Iris pigment epithelial cell (primary cell): Measurements from ENCODE around the gene TMEM176B.

ENCODE experiments used
- DNase-seq: peaks from one replicate; pipeline ENCODE4 v3.0.0-alpha.2; 2011; ENCODE audit warnings: low read depth

Gene TMEM176B

GRCh38 chr7:150799741-150800580 is at the start of gene TMEM176B:
TMEM176B (minus strand) TSS chr7:150800364; CDS start chr7:150796569, 3,795 bp downstream.
- DNase-seq, result no peak

GRCh38 chr7:150849204-150849775 is 49.1 kb upstream of the TMEM176B start:
- DNase-seq, result no peak

DNA sequence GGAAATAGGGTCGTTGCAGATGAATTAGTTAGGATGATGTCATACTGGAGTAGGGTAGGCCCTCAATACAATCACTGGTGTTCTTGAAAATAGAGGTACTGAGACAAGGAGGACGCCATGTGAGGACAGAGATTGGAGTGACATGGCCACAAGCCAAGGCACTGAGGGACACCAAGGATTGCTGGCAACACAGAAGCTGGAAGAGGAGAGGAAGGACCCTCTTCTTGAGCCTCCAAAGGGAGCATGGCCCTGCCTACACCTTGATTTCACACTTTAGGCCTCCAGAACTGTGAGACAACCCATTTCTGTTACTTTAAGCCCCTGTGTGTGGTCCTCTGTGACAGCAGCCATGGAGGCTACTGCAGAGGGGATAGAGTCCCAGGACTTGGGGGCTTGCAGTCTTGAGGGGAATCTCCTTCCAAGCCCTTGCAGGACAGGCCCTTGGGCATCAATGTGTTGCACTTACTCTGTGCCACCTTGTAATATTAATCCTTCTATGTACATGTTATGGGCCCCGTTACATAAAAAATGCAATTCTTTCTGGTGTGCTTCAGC is 48.5 kb upstream of the TMEM176B start:
- DNase-seq, result no peak

GRCh38 chr7:150848111-150848510 is 47.9 kb upstream of the TMEM176B start:
- DNase-seq, result no peak

GRCh38 chr7:150847536-150847935 is 47.4 kb upstream of the TMEM176B start:
- no peak for DNase-seq

GRCh38 chr7:150846291-150847115 is 46.3 kb upstream of the TMEM176B start:
- no peak for DNase-seq

DNA sequence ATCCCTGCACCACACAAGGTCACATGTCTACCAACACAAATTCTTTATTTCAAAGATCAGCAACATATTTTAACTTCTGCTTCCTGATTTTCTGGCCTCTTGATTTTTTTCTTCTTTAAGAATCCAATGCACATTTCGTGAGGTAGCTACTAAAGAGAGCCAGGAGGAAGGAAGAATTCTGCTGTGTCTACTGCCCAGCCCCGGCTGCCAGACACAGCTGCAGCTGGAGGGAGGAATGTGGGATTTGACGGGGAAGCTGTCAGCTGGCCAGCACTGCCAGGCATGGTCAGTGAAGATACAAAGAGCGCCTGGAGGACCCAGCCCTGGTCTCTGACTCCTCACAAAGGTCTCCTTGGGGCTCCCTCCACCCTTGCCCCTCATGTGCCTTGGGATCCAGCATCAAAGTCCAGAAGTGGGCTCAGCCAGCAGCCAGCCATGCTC is 45.3 kb upstream of the TMEM176B start:
- no peak for DNase-seq

GRCh38 chr7:150842716-150843115 is 42.6 kb upstream of the TMEM176B start:
- DNase-seq, result no peak

- DNase-seq, result no peak
Measured at GRCh38 chr7:150842018-150842417, 41.9 kb upstream of the TMEM176B start.

- DNase-seq, result no peak
Measured at GRCh38 chr7:150838965-150839650, 38.9 kb upstream of the TMEM176B start.

DNA sequence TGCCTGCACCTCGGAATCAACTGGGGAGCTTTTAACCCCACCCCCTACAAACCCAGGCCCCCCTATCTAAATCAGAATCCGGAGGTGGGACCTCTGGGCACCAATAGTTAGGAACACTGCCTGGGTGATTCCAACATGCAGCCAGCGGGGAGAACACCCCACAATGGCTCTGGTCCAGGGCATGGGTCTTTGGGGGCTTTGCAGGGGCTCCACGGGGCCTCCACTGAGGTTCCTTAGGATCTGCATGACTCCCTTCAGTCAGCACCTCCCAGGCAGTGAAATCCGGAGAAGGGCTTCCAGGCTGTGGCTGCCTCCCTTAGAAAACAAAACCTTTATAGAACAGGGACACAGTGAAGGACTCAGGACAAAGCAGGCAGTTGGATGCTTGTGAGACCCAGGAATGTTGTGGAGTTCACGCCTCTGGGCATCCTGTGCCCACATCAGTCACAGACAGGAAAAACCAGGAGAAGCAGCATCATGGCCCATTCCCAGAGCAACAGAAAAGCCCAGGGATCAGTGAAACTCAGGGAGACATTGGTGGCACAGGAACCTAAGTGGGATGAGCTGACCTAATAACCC is 35.6 kb upstream of the TMEM176B start:
- no peak for DNase-seq

- no peak for DNase-seq
Measured at GRCh38 chr7:150835019-150835418, 34.9 kb upstream of the TMEM176B start.

- DNase-seq, result no peak
Measured at GRCh38 chr7:150831851-150832250, 31.7 kb upstream of the TMEM176B start.

DNA sequence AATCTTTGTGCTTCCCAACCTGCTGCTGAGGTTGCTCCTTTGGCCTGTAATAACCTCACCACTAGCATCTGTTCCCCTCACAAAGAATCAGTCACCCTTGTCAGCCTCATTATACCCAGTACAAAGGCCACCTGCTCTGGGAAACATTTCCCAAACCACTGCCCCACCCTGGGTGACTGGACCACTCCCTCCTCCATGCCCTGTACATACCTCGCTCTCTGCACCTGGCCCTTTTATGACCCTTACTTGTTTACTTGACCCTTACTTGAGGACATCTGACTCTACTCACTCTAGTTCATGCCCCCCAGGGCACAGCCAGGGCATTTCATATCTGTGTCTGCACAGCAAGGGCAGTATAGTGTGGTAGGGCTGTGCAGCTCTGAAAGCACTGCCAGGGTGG is 30.8 kb upstream of the TMEM176B start:
- no peak for DNase-seq

GRCh38 chr7:150829426-150829825 is 29.3 kb upstream of the TMEM176B start:
- DNase-seq, result no peak

- no peak for DNase-seq
Measured at GRCh38 chr7:150828384-150828783, 28.2 kb upstream of the TMEM176B start.

GRCh38 chr7:150826061-150826849 is 26.1 kb upstream of the TMEM176B start:
- DNase-seq, result no peak

DNA sequence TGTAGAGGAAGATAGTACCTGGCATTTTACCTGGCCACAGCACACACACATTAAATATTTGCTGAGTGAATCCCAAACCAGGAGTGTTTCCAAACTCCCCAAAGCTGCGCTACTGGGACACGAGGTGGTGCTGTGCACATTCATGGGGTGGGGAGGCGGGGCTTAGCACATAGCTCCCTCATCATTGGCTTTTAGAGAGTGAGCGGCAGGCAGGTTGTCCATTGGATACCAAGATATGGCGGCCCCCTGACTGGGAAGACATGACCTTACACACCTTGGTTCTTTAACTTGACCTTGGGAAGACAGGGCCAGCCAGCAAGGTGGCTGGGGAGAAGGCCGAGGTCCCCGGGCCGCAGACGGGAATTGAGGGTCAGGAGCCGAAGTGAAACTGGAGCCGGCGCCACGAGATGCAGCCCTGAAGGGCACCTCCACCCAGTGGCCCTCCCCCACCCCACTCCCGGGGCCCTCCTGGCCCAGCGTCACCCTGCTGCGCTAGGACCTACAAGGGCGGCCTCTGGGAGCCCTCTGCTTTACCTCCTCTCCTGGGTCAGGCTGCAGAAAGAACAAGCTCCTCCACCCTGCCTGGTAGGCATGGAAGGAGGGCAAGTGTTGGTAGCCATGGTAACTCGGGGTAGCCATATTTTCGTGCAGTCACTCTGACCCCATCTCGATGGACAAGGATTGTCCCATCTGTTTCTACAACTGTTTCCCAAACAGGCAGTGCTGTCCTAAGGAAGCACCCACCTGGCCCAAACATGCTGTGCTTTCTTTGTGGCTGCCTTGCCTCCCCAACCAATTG is 24.4 kb upstream of the TMEM176B start:
- no peak for DNase-seq

DNA sequence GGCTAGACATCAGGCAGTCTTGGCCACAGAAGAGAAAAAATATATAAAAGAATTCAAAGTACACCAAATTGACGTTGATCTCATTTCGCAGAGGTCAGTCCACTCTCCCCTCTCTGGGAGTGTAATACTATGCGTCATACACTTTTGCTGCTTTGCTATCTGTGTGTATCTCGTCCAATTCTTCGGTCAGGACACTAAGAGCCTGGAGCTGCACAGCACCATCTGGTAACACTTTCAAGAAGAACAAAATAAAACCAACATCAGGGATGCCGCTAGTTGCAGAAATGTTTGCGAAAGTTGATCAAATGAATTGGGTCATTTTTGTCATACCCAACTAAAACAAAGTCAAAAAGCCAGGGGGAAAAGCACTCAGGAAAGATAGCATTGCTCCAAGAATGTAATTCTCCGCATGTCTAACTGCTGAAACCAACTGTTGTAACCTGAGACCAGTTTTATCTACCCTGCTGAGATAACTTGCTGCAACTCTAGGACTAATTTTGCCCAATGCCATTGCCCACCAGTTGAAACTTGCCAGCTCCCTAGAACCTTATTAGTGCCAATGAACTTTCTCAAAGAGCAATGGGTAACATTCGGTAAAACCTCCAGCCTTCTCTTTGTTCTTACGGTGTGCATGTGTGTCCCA is 23.4 kb upstream of the TMEM176B start:
- no peak for DNase-seq
